GM19240 (cell line): ENCODE data around the gene ARHGAP9.
"Not testable (repeated sequence)": the region's sequence is repeated elsewhere in the genome, so short reads cannot be mapped to it uniquely, and the experiment has no call there.

Source experiments
- DNase-seq: peaks from one replicate; pipeline ENCODE4 v3.0.0; 2011; ENCODE audit warnings: low spot score; ENCODE audit not compliant: insufficient read length

The ARHGAP9 gene

GRCh38 chr12:57517718-57518117 lies 38.1 kb upstream of the ARHGAP9 start:
- not testable (repeated sequence) for DNase-seq

DNA sequence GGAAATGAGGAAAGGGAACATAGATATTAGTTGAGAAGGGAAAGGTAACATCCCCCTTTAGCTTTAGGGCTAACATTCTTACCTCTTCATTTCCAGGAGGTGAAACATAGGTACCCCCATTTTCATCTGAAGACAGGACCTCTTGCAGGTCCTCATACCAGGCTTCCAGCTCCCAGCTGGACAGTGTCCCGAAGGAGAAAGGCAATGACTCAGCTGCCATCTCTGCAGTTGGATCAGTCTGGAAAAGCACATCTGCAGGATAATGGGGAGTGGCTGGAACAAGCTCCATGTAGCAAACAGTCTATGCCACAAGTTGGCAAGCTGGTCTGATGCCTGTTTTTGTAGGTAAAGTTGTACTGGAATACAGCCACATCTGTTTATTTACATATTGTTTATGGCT lies 37.5 kb upstream of the ARHGAP9 start:
- DNase-seq = no peak

GRCh38 chr12:57516617-57517153 lies 37.0 kb upstream of the ARHGAP9 start:
- DNase-seq = no peak

GRCh38 chr12:57515934-57516541 lies 36.4 kb upstream of the ARHGAP9 start:
- no peak for DNase-seq

- DNase-seq = no peak
Observed at GRCh38 chr12:57515408-57515933, 35.8 kb upstream of the ARHGAP9 start.

GRCh38 chr12:57514720-57515407 lies 35.2 kb upstream of the ARHGAP9 start:
- no peak for DNase-seq

DNA sequence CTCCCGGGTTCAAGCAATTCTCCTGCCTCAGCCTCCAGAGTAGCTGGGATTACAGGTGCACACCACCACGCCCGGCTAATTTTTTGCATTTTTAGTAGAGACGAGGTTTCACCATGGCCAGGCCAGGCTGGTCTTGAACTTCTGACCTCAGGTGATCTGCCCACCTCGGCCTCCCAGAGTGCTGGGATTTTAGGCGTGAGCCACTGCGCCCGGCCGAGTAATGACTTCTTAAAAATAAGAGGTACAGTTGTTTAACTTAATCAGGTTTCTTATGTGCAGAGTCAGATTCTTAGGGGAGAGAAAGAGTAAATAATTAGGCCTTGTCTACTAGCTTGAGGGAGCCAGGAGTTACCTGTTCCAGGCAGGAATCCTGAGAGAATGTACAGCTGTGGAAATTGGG lies 34.6 kb upstream of the ARHGAP9 start:
- DNase-seq = not testable (repeated sequence)

DNA sequence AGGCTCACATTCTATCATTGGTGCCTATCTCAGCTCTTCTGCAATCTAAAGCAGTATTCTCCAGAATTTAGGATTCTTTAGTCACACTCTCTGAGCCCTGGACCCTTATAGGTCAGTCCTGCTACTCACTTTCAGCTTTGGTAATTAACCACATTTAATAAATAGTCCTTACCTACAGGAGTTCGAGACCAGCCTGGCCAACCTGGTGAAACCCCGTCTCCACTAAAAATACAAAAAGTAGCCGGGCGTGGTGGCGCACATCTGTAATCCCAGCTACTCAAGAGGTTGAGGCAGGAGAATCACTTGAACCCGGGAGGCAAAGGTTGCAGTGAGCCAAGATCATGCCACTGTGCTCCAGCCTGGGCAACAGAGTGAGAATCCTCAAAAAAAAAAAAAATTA lies 34.0 kb upstream of the ARHGAP9 start:
- DNase-seq = not testable (repeated sequence)

- DNase-seq = no peak
Observed at GRCh38 chr12:57513266-57513665, 33.6 kb upstream of the ARHGAP9 start.

- DNase-seq = no peak
Observed at GRCh38 chr12:57512665-57513064, 33.0 kb upstream of the ARHGAP9 start.

GRCh38 chr12:57511588-57512325 lies 32.1 kb upstream of the ARHGAP9 start:
- DNase-seq = no peak

DNA sequence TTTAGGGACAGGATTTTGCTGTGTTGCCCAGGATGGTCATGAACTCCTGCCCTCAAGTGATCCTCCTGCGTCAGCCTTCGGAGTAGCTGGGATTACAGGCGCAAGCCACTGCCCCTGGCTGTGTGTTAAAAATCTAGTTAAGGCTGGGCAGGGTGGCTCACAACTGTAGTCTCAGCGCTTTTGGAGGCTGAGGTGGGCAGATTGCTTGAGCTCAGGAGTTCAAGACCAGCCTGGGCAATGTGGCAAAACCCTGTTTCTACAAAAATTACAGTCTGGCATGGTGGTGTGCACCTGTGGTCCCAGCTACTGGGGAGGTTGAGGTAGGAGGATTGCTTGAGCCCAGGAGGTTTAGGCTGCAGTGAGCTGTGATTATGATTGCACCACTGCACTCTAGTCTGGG lies 31.5 kb upstream of the ARHGAP9 start:
- no peak for DNase-seq

GRCh38 chr12:57507796-57508195 lies 28.1 kb upstream of the ARHGAP9 start:
- DNase-seq = not testable (repeated sequence)

- not testable (repeated sequence) for DNase-seq
Observed at GRCh38 chr12:57506541-57506940, 26.9 kb upstream of the ARHGAP9 start.

DNA sequence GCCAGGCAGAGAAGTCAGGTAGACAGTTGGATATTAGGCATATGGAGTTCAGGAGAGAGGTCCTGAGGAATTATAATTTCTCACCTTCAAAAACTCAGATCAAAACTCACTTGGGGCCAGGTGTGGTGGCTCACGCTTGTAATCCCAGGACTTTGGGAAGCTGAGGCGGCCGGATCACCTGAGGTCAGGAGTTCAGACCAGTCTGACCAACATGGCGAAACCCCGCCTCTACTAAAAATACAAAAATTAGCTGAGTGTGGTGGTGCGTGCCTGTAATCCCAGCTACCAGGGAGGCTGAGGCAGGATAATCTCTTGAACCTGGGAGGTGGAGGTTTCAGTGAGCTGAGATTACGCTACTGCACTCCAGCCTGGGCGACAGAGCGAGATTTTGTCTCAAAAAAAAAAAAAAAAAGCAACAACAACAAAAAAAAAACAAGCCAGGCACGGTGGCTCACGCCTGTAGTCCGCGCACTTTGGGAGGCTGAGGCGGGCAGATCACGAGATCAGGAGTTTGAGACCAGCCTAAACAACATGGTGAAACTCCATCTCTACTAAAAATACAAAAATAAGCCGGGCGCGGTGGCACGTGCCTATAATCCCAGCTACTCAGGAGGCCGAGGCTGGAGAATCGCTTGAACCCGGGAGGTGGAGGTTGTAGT lies 22.8 kb upstream of the ARHGAP9 start:
- DNase-seq = not testable (repeated sequence)

DNA sequence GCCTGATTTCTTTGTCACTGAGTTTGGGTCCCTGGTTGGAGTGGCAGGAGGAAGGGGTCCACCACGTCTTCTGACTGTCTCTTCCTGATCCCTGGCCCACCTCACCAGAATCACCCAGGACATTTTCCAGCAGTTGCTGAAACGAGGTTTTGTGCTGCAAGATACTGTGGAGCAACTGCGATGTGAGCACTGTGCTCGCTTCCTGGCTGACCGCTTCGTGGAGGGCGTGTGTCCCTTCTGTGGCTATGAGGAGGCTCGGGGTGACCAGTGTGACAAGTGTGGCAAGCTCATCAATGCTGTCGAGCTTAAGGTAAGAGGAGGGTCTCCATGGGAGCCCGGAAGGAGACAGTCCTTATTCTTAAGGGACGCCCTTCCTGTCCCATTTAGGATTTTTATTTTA lies 20.5 kb upstream of the ARHGAP9 start:
- DNase-seq = no peak

- DNase-seq = no peak
Observed at GRCh38 chr12:57498571-57498970, 18.9 kb upstream of the ARHGAP9 start.

DNA sequence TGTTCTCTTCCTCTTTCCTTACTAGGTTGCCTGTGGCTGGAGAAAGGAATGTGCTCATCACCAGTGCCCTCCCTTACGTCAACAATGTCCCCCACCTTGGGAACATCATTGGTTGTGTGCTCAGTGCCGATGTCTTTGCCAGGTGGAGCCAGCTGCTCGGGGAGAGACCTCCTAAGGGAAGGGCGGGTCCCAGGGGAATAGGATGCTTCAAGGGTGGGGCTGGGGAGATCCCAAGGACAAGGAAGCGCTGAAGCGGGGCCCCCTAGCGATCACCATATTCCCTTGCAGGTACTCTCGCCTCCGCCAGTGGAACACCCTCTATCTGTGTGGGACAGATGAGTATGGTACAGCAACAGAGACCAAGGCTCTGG lies 18.5 kb upstream of the ARHGAP9 start:
- DNase-seq = no peak

DNA sequence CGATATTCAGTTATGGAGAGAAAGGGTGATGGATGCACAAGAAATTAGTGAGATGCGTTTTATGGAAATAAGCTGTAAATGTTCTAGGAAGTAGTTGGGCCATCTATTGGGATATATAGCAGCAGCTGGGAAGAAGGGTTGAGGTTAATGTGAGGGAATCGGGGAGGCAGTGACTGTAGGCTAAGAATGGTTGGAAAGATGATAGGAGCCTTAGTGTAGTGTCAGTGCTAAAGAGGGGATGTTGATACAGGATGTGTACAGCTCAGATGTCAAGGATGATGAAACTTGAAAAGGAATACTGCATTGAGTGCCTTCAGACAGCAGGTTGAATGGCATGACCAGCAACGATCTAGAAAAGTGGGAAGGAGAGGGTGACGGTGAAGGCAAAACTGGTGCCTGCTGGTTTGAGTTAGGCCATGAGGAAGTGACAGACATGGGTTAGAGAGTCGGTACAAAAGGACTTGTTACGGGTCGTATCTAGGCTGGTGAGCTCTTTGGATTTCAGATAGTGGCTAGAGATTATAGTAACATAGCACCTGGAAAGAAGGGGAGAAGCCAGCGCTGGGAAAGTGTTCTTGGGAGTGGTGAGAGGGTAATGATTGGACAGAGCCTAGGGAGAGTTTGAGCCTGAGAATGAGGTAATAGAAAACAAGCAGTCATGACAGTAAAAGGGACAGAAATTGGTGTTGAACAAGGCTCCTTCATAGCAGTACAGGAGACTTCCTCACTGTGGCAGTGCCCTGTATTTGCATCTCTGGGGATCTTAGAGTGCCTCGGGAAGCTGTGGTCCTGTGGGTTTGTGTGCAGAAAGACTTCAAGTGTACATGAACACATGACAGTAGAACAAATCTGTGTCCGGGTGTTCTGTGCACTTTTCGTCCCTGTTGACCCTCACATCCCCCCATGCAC lies 17.8 kb upstream of the ARHGAP9 start:
- DNase-seq = no peak

DNA sequence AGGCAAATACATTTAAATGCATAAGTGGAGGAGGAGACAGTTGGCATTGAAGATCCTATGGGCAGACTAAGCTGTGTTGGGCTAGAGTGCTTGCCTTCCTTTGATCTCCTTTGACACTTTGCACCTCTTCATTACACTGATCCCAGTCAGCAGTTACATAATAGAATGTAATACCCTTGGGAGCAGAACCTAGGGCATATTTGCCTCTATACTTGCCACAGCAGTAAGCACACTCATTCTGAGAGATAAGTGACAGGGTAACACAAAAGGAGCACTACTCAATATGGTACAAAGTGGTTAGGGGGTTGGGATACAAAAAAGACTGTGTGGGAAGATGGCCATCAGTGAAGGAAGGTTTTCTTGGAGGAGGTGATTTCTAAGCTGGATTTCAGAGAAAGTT lies 17.2 kb upstream of the ARHGAP9 start:
- no peak for DNase-seq
